SK-N-SH (cell line): ENCODE data around the gene PROSER2. TPM values are rescaled to one million over a fixed set of nuclear protein-coding genes. Genes with fewer than 3 reads are reported as not detected.

Experiments used
- CTCF ChIA-PET: fragments of 300-600, 350-600 bp; formaldehyde crosslinking; extraction: SDS; loops from one replicate; lab custom pipeline; 2021; lab: Yijun Ruan, JAX
- POLR2A ChIA-PET: fragments of 350-600 bp; sonication (Branson Sonifier 250); formaldehyde crosslinking; extraction: SDS; loops from one replicate; lab custom pipeline; 2020; ENCODE audit warnings: antibody characterized with exemption, inconsistent platforms; lab: Yijun Ruan, JAX
- DNase-seq: peaks from one replicate; pipeline ENCODE4 v3.0.0; 2012
- H2AFZ ChIP-seq: fragments of 200-600 bp; sonication (generic); 2 replicates; pipeline ENCODE4 v1.8.1; 2016; ENCODE audit warnings: antibody characterized with exemption, mild to moderate bottlenecking, low read depth
- H3F3A ChIP-seq: fragments of 200-600 bp; sonication (generic); replicated peaks from 2 replicates; pipeline ENCODE3; 2016; ENCODE audit warnings: antibody characterized with exemption, mild to moderate bottlenecking; ENCODE audit not compliant: insufficient read depth
- H3K27ac ChIP-seq, 2 experiments: fragments of 200-500 bp in 1 of 2; fragments of 200-600 bp in 1 of 2; sonication (Bioruptor generic) in 1 of 2; sonication (generic), shearing (Covaris generic) in 1 of 2; 2 replicates each; pipeline versions ENCODE4 v1.5.1 to v1.6.1; 2014 to 2016; ENCODE audit warnings: low read depth in 2 of 2, inconsistent platforms in 1 of 2, low read length in 1 of 2, mild to moderate bottlenecking in 1 of 2, mixed read lengths in 1 of 2
- H3K27me3 ChIP-seq: fragments of 200-600 bp; sonication (generic), shearing (Covaris generic); 2 replicates; pipeline ENCODE4 v1.6.1; 2016; ENCODE audit warnings: mixed run types; ENCODE audit not compliant: insufficient read depth
- H3K36me3 ChIP-seq, 2 experiments: fragments of 200-500 bp in 1 of 2; fragments of 200-600 bp in 1 of 2; sonication (Bioruptor generic) in 1 of 2; sonication (generic) in 1 of 2; replicated peaks in 1 of 2; 2 replicates each; pipeline versions ENCODE3 to v1.5.1; 2014 to 2016; ENCODE audit warnings: low read length in 1 of 2, mild to moderate bottlenecking in 1 of 2; ENCODE audit not compliant: insufficient read depth in 2 of 2, control insufficient read depth in 1 of 2
- H3K4me1 ChIP-seq, 2 experiments: fragments of 200-500 bp in 1 of 2; fragments of 200-600 bp in 1 of 2; sonication (Bioruptor generic) in 1 of 2; sonication (generic), shearing (Covaris generic) in 1 of 2; 2 replicates each; pipeline versions ENCODE4 v1.5.1 to v1.6.1; 2014 to 2016; ENCODE audit warnings: low read depth in 1 of 2, low read length in 1 of 2, mixed run types in 1 of 2; ENCODE audit not compliant: insufficient read depth in 2 of 2, control insufficient read depth in 1 of 2
- H3K4me2 ChIP-seq: fragments of 200-600 bp; sonication (generic), shearing (Covaris generic); 2 replicates; pipeline ENCODE4 v1.6.1; 2017; ENCODE audit warnings: mixed run types
- H3K4me3 ChIP-seq, 2 experiments: fragments of 200-500 bp in 1 of 2; fragments of 200-600 bp in 1 of 2; sonication (Bioruptor generic) in 1 of 2; sonication (generic), shearing (Covaris generic) in 1 of 2; 2 replicates each; pipeline versions ENCODE4 v1.5.1 to v1.8.1; 2014 to 2016; ENCODE audit warnings: low read depth in 2 of 2, inconsistent platforms in 1 of 2, low read length in 1 of 2, mild to moderate bottlenecking in 1 of 2, mixed read lengths in 1 of 2, moderate library complexity in 1 of 2
- H3K79me2 ChIP-seq: fragments of 200-600 bp; sonication (generic); 2 replicates; pipeline ENCODE4 v1.8.1; 2017; ENCODE audit warnings: mild to moderate bottlenecking; ENCODE audit not compliant: insufficient read depth
- H3K9ac ChIP-seq: fragments of 200-600 bp; sonication (generic); 2 replicates; pipeline ENCODE4 v1.6.1; 2017; ENCODE audit warnings: mixed run types
- H3K9me2 ChIP-seq: fragments of 200-600 bp; sonication (generic); 2 replicates; pipeline ENCODE4 v1.6.1; 2017; ENCODE audit warnings: mixed run types
- H3K9me3 ChIP-seq: fragments of 200-600 bp; sonication (generic); 2 replicates; pipeline ENCODE4 v1.6.1; 2017; ENCODE audit warnings: mixed run types, mild to moderate bottlenecking, moderate library complexity
- H4K20me1 ChIP-seq: fragments of 200-600 bp; sonication (generic); 2 replicates; pipeline ENCODE4 v1.6.1; 2017; ENCODE audit warnings: mild to moderate bottlenecking, mixed run types; ENCODE audit not compliant: insufficient read depth
- EZH2phosphoT487 ChIP-seq: fragments of 200-600 bp; sonication (generic); IDR thresholded peaks from 2 replicates; pipeline ENCODE4 v1.6.1; 2017; ENCODE audit warnings: low read depth, mixed run types, mild to moderate bottlenecking, antibody characterized with exemption, moderate library complexity, borderline replicate concordance
- FOSL2 ChIP-seq: IDR thresholded peaks from 2 replicates; pipeline ENCODE4 v1.4.0; 2012; ENCODE audit warnings: low read depth, mild to moderate bottlenecking, moderate library complexity, borderline replicate concordance
- FOXJ3 ChIP-seq: sonication (generic); formaldehyde crosslinking; IDR thresholded peaks from 2 replicates; pipeline ENCODE4 v1.5.1; 2020; ENCODE audit warnings: mild to moderate bottlenecking, missing genetic modification reagents
- FOXM1 ChIP-seq: IDR thresholded peaks from 2 replicates; pipeline ENCODE4 v1.4.0; 2012; ENCODE audit warnings: low read depth, mild to moderate bottlenecking
- GABPA ChIP-seq: IDR thresholded peaks from 2 replicates; pipeline ENCODE4 v1.4.0; 2012; ENCODE audit warnings: low read depth, mild to moderate bottlenecking
- MEF2A ChIP-seq: IDR thresholded peaks from 2 replicates; pipeline ENCODE4 v1.4.0; 2012; ENCODE audit warnings: low read depth, borderline replicate concordance
- RCOR1 ChIP-seq: fragments of 150-350 bp; IDR thresholded peaks from 2 replicates; pipeline ENCODE4 v1.6.1; 2017; ENCODE audit warnings: antibody characterized with exemption, low read length
- RXRA ChIP-seq: IDR thresholded peaks from 2 replicates; pipeline ENCODE4 v1.4.0; 2012; ENCODE audit warnings: low read depth, mild to moderate bottlenecking, borderline replicate concordance
- SIN3A ChIP-seq: IDR thresholded peaks from 2 replicates; pipeline ENCODE4 v1.6.1; 2012; ENCODE audit warnings: low read depth, mild to moderate bottlenecking, low read length, moderate library complexity, borderline replicate concordance
- TCF12 ChIP-seq: IDR thresholded peaks from 2 replicates; pipeline ENCODE4 v1.4.0; 2012
- TEAD4 ChIP-seq: IDR thresholded peaks from 2 replicates; pipeline ENCODE4 v1.4.0; 2012; ENCODE audit warnings: mild to moderate bottlenecking, borderline replicate concordance; ENCODE audit not compliant: insufficient read depth
- YY1 ChIP-seq: IDR thresholded peaks from 2 replicates; pipeline ENCODE4 v1.4.0; 2012; ENCODE audit warnings: low read depth, mild to moderate bottlenecking
- WGBS: methylation state at CpG from one replicate; pipeline ENCODE4 v1.1.6; 2017; ENCODE audit warnings: low lambda C conversion rate; 5-methylcytosine and 5-hydroxymethylcytosine counted together
- polyA plus RNA-seq, 3 experiments: library from polyadenylated mRNA; depleted of rRNA; stranded (reverse); fragments of >200 nt; gene quantifications; 2 replicates each; pipeline ENCODE4 v1.2.3, GENCODE V29; 2012
- TF ChIP-seq, protein P1 (sequence below): fragments of 150-350 bp; IDR thresholded peaks from 2 replicates; pipeline ENCODE4 v1.6.1; 2017; ENCODE audit warnings: antibody characterized with exemption, low read length, low read depth, borderline replicate concordance
- TF ChIP-seq, protein P2 (sequence below): IDR thresholded peaks from 2 replicates; pipeline ENCODE4 v1.6.1; 2012; ENCODE audit warnings: mild to moderate bottlenecking, low read depth, low read length, moderate library complexity
- TF ChIP-seq, protein P3 (sequence below): IDR thresholded peaks from 2 replicates; pipeline ENCODE4 v1.4.0; 2012; ENCODE audit warnings: low read depth, borderline replicate concordance
- TF ChIP-seq, protein P4 (sequence below): fragments of 200-600 bp; sonication (generic); IDR thresholded peaks from 2 replicates; pipeline ENCODE4 v1.6.1; 2017; ENCODE audit warnings: antibody characterized with exemption, mild to moderate bottlenecking, moderate library complexity
- TF ChIP-seq, protein P5 (sequence below): IDR thresholded peaks from 2 replicates; pipeline ENCODE4 v1.4.0; 2012; ENCODE audit warnings: low read depth, borderline replicate concordance

The PROSER2 gene
- polyA plus RNA-seq, 1 of the 3 experiments (the other 2 are of a cell fraction): 0.95 TPM

DNA sequence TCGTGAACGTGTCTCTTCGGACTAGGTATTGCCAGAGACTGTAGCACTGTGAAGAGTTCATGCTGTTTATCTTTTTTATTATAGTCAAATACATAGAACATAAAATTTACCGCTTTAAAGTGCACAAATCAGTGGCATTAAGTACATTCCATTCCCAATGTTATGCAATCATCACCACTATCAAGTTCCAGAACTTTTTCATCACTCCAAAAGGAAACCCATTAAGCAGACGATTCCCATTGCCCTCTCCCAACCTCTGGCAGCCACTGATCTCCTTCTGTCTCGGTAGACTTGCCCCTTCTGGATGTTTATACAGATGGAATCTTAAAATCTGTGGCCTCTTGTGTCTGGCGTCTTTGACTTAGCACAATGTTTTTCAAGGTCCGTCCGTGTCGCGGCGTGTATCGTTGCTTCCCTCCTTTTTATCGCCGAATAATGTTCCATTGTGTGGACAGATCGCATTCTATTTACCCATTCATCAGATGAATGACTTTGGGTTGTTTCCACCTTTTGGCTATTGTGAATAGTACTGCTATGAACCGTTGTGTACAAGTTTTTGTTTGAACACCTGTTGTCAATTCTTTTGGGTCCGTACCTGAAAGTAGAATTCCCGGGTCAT is 2.7 kb downstream of the PROSER2 start:
- POLR2A ChIA-PET: no interaction called here
- TF ChIP-seq MEF2A (no peak), GABPA (no peak), TEAD4 (no peak), FOSL2 (no peak), FOXJ3 (no peak), YY1 (no peak), RCOR1 (no peak), TCF12 (no peak), EZH2phosphoT487 (no peak), FOXM1 (no peak), RXRA (no peak), SIN3A (no peak)
- TF ChIP-seq, protein P1, sequence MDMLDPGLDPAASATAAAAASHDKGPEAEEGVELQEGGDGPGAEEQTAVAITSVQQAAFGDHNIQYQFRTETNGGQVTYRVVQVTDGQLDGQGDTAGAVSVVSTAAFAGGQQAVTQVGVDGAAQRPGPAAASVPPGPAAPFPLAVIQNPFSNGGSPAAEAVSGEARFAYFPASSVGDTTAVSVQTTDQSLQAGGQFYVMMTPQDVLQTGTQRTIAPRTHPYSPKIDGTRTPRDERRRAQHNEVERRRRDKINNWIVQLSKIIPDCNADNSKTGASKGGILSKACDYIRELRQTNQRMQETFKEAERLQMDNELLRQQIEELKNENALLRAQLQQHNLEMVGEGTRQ: no peak
- TF ChIP-seq, protein P2, sequence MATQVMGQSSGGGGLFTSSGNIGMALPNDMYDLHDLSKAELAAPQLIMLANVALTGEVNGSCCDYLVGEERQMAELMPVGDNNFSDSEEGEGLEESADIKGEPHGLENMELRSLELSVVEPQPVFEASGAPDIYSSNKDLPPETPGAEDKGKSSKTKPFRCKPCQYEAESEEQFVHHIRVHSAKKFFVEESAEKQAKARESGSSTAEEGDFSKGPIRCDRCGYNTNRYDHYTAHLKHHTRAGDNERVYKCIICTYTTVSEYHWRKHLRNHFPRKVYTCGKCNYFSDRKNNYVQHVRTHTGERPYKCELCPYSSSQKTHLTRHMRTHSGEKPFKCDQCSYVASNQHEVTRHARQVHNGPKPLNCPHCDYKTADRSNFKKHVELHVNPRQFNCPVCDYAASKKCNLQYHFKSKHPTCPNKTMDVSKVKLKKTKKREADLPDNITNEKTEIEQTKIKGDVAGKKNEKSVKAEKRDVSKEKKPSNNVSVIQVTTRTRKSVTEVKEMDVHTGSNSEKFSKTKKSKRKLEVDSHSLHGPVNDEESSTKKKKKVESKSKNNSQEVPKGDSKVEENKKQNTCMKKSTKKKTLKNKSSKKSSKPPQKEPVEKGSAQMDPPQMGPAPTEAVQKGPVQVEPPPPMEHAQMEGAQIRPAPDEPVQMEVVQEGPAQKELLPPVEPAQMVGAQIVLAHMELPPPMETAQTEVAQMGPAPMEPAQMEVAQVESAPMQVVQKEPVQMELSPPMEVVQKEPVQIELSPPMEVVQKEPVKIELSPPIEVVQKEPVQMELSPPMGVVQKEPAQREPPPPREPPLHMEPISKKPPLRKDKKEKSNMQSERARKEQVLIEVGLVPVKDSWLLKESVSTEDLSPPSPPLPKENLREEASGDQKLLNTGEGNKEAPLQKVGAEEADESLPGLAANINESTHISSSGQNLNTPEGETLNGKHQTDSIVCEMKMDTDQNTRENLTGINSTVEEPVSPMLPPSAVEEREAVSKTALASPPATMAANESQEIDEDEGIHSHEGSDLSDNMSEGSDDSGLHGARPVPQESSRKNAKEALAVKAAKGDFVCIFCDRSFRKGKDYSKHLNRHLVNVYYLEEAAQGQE: no peak
- TF ChIP-seq, protein P3, sequence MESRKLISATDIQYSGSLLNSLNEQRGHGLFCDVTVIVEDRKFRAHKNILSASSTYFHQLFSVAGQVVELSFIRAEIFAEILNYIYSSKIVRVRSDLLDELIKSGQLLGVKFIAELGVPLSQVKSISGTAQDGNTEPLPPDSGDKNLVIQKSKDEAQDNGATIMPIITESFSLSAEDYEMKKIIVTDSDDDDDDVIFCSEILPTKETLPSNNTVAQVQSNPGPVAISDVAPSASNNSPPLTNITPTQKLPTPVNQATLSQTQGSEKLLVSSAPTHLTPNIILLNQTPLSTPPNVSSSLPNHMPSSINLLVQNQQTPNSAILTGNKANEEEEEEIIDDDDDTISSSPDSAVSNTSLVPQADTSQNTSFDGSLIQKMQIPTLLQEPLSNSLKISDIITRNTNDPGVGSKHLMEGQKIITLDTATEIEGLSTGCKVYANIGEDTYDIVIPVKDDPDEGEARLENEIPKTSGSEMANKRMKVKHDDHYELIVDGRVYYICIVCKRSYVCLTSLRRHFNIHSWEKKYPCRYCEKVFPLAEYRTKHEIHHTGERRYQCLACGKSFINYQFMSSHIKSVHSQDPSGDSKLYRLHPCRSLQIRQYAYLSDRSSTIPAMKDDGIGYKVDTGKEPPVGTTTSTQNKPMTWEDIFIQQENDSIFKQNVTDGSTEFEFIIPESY: no peak
- TF ChIP-seq, protein P4, sequence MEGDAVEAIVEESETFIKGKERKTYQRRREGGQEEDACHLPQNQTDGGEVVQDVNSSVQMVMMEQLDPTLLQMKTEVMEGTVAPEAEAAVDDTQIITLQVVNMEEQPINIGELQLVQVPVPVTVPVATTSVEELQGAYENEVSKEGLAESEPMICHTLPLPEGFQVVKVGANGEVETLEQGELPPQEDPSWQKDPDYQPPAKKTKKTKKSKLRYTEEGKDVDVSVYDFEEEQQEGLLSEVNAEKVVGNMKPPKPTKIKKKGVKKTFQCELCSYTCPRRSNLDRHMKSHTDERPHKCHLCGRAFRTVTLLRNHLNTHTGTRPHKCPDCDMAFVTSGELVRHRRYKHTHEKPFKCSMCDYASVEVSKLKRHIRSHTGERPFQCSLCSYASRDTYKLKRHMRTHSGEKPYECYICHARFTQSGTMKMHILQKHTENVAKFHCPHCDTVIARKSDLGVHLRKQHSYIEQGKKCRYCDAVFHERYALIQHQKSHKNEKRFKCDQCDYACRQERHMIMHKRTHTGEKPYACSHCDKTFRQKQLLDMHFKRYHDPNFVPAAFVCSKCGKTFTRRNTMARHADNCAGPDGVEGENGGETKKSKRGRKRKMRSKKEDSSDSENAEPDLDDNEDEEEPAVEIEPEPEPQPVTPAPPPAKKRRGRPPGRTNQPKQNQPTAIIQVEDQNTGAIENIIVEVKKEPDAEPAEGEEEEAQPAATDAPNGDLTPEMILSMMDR: no peak
- TF ChIP-seq, protein P5, sequence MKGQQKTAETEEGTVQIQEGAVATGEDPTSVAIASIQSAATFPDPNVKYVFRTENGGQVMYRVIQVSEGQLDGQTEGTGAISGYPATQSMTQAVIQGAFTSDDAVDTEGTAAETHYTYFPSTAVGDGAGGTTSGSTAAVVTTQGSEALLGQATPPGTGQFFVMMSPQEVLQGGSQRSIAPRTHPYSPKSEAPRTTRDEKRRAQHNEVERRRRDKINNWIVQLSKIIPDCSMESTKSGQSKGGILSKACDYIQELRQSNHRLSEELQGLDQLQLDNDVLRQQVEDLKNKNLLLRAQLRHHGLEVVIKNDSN: no peak
- TF ChIP-seq, all 33 proteins: peak for 0
- WGBS: 88% methylated on average over 19 of the region's 19 CpGs
- no peak overlapping the region for H2AFZ ChIP-seq
- no peaks in the 10 kb centered on the region for H3K9me3 ChIP-seq
- no peak for DNase-seq
- H3K36me3 ChIP-seq: no peaks in the 10 kb centered on the region
- H3K79me2 ChIP-seq: no peaks in the 10 kb centered on the region
- peaks cover 0 to 8% of the 10 kb centered on the region in 2 experiments; a peak in 2 of 4 replicates for H3K4me1 ChIP-seq
- no peak overlapping the region for H3K9ac ChIP-seq
- H3K4me2 ChIP-seq: no peak overlapping the region
- peaks cover 4% of the 10 kb centered on the region for H3F3A ChIP-seq
- CTCF ChIA-PET: interaction anchor here (0.6 to 2.7 kb wide), 4 partner anchors 12 to 160 kb away, joined by 3 to 9 read pairs (median 4); no protein-coding TSS in a partner anchor
- H3K27me3 ChIP-seq: peaks cover 20% of the 10 kb centered on the region; the same call in 1 of the 2 replicates
- no peaks in the 10 kb centered on the region for H3K9me2 ChIP-seq
- H4K20me1 ChIP-seq: no peaks in the 10 kb centered on the region
- no peak overlapping the region for H3K27ac ChIP-seq
- no peak overlapping the region for H3K4me3 ChIP-seq
